HepG2 (cell line): ENCODE data around the gene AGFG1. TPM values are rescaled to one million over a fixed set of nuclear protein-coding genes. Genes with fewer than 3 reads are reported as not detected.

Source experiments
- ATAC-seq: fragments of 200-7000 bp; cut with Tn5 transposase; 3 replicates; pipeline ENCODE4 v1.9.1; 2020; ENCODE audit warnings: mild to moderate bottlenecking, moderate library complexity
- BruUV-seq: library from RNA; stranded (reverse); fragments of 400-500 nt; replicated peaks from 2 replicates; lab custom pipeline; 2021; lab: Mats Ljungman, UMichigan
- CTCF ChIA-PET: fragments of 300-600 bp; formaldehyde crosslinking; extraction: SDS; loops from one replicate; lab custom pipeline; 2021; ENCODE audit warnings: low total read pairs, inconsistent platforms, low intra/inter-chr PET ratio; lab: Yijun Ruan, JAX
- POLR2A ChIA-PET: fragments of 350-600 bp; sonication (Branson Sonifier 250); formaldehyde crosslinking; loops from one replicate; lab custom pipeline; 2020; ENCODE audit warnings: antibody characterized with exemption, inconsistent platforms; lab: Yijun Ruan, JAX
- DNase-seq: peaks from one replicate; pipeline ENCODE4 v3.0.0-alpha.2; 2015; ENCODE audit warnings: low spot score
- FAIRE-seq: peaks from 3 replicates; lab custom pipeline; 2011; peaks lifted over from hg19 to GRCh38; lab: Jason Lieb, UNC
- H2AFZ ChIP-seq: one replicate; pipeline ENCODE4 v1.6.1; 2011; ENCODE audit warnings: low read length, inconsistent platforms
- H3K27ac ChIP-seq: fragments of 300-600 bp; 3 replicates; pipeline ENCODE4 v1.8.0; 2011; ENCODE audit warnings: mixed run types, mild to moderate bottlenecking, mixed read lengths, low read length, inconsistent platforms; ENCODE audit not compliant: insufficient read depth; ENCODE audit errors: extremely low read length
- H3K27me3 ChIP-seq, 2 experiments: fragments of 200-600 bp in 1 of 2; 2 replicates in 1 of 2; 3 replicates in 1 of 2; pipeline versions ENCODE4 v1.6.0 to v1.8.0; 2011; ENCODE audit warnings: low read length in 2 of 2, mild to moderate bottlenecking in 2 of 2, moderate library complexity in 2 of 2, inconsistent platforms in 1 of 2; ENCODE audit not compliant: insufficient read depth in 2 of 2, control insufficient read depth in 1 of 2
- H3K36me3 ChIP-seq, 2 experiments: fragments of 200-600 bp in 1 of 2; replicated peaks in 1 of 2; 2 replicates in 1 of 2; 3 replicates in 1 of 2; pipeline versions ENCODE4 v1.5.1 to v1.8.0; 2011; ENCODE audit warnings: low read length in 2 of 2, inconsistent platforms in 1 of 2; ENCODE audit not compliant: insufficient read depth in 2 of 2, control insufficient read depth in 1 of 2
- H3K4me1 ChIP-seq: 2 replicates; pipeline ENCODE4 v1.5.1; 2012; ENCODE audit warnings: low read length, inconsistent platforms; ENCODE audit not compliant: insufficient read depth
- H3K4me2 ChIP-seq: 2 replicates; pipeline ENCODE4 v1.6.0; 2011; ENCODE audit warnings: low read depth, low read length, inconsistent platforms
- H3K4me3 ChIP-seq, 3 experiments: fragments of 200-600 bp in 1 of 3; sonication (generic), shearing (Covaris generic) in 1 of 3; replicated peaks in 1 of 3; 2 replicates each; pipeline ENCODE4 v1.5.1; 2011 to 2016; ENCODE audit warnings: low read length in 3 of 3, inconsistent platforms in 2 of 3, low read depth in 2 of 3, mild to moderate bottlenecking in 2 of 3, control low read depth in 1 of 3, mixed read lengths in 1 of 3; ENCODE audit not compliant: insufficient read depth in 1 of 3
- H3K79me2 ChIP-seq: one replicate; pipeline ENCODE4 v1.6.1; 2011; ENCODE audit warnings: low read length, inconsistent platforms; ENCODE audit not compliant: insufficient read depth
- H3K9ac ChIP-seq: 2 replicates; pipeline ENCODE4 v1.6.0; 2011; ENCODE audit warnings: mild to moderate bottlenecking, low read depth, low read length, inconsistent platforms; ENCODE audit not compliant: insufficient read depth
- H3K9me3 ChIP-seq: 2 replicates; pipeline ENCODE4 v1.5.1; 2012; ENCODE audit warnings: mild to moderate bottlenecking, low read length
- H4K20me1 ChIP-seq: 2 replicates; pipeline ENCODE4 v1.6.0; 2011; ENCODE audit warnings: inconsistent platforms, mild to moderate bottlenecking, low read length, moderate library complexity; ENCODE audit not compliant: insufficient read depth
- CEBPB ChIP-seq: IDR thresholded peaks from 2 replicates; pipeline ENCODE4 v1.6.1; 2011; ENCODE audit warnings: low read depth, low read length, improper control_type of control experiment, borderline replicate concordance
- FOSL2 ChIP-seq: sonication (generic); formaldehyde crosslinking; IDR thresholded peaks from 2 replicates; pipeline ENCODE4 v1.4.0; 2020; ENCODE audit warnings: missing genetic modification reagents
- HDAC6 ChIP-seq: fragments of 200-600 bp; sonication (generic); IDR thresholded peaks from 2 replicates; pipeline ENCODE4 v1.7.0; 2017; ENCODE audit warnings: mild to moderate bottlenecking, antibody characterized with exemption, low read length, low read depth
- MAFF ChIP-seq: IDR thresholded peaks from 2 replicates; pipeline ENCODE4 v1.6.1; 2011; ENCODE audit warnings: low read depth, low read length, improper control_type of control experiment
- MAFK ChIP-seq, 2 experiments: IDR thresholded peaks in 1 of 2; conservative IDR thresholded peaks in 1 of 2; 2 replicates each; pipeline ENCODE4 v1.6.1; 2011; ENCODE audit warnings: improper control_type of control experiment in 2 of 2, low read length in 2 of 2
- MBNL3 ChIP-seq: fragments of 250-450 bp; sonication (Bioruptor Pico); conservative IDR thresholded peaks from 2 replicates; pipeline ENCODE4 v1.8.0; 2022; ENCODE audit warnings: mild to moderate bottlenecking, inconsistent platforms
- NFE2 ChIP-seq: sonication (generic); formaldehyde crosslinking; IDR thresholded peaks from 2 replicates; pipeline ENCODE4 v1.4.0; 2020; ENCODE audit warnings: missing genetic modification reagents
- NFE2L2 ChIP-seq: fragments of 150-350 bp; IDR thresholded peaks from 2 replicates; pipeline ENCODE4 v1.6.1; 2014; ENCODE audit warnings: low read length
- NFRKB ChIP-seq: fragments of 450-650 bp; IDR thresholded peaks from 2 replicates; pipeline ENCODE4 v1.6.1; 2017
- POGZ ChIP-seq: sonication (generic); formaldehyde crosslinking; IDR thresholded peaks from 2 replicates; pipeline ENCODE4 v1.4.0; 2020; ENCODE audit warnings: mild to moderate bottlenecking, missing genetic modification reagents
- PPARG ChIP-seq: conservative IDR thresholded peaks from 2 replicates; pipeline ENCODE4 v1.6.1; 2016; ENCODE audit warnings: missing biosample characterization, missing genetic modification reagents
- RBM22 ChIP-seq: fragments of 200-400 bp; formaldehyde crosslinking; optimal IDR thresholded peaks from 2 replicates; pipeline ENCODE3; 2017; ENCODE audit warnings: mild to moderate bottlenecking, low read length, moderate library complexity
- TEAD3 ChIP-seq: optimal IDR thresholded peaks from 2 replicates; pipeline ENCODE3; 2016; ENCODE audit warnings: borderline replicate concordance
- THYN1 ChIP-seq: sonication (generic); formaldehyde crosslinking; IDR thresholded peaks from 2 replicates; pipeline ENCODE4 v1.8.1; 2023; ENCODE audit warnings: low read depth, mild to moderate bottlenecking, moderate library complexity, missing genetic modification reagents, borderline replicate concordance
- ZKSCAN1 ChIP-seq: fragments of 150-350 bp; IDR thresholded peaks from 2 replicates; pipeline ENCODE4 v1.6.1; 2014; ENCODE audit warnings: low read length
- ZNF101 ChIP-seq: sonication (generic); formaldehyde crosslinking; IDR thresholded peaks from 2 replicates; pipeline ENCODE4 v1.4.0; 2020; ENCODE audit warnings: mild to moderate bottlenecking, low read depth, missing genetic modification reagents, borderline replicate concordance
- ZNF644 ChIP-seq: IDR thresholded peaks from 2 replicates; pipeline ENCODE4 v1.6.1; 2016; ENCODE audit warnings: low read depth
- ZNF652 ChIP-seq: IDR thresholded peaks from 2 replicates; pipeline ENCODE4 v1.6.1; 2016; ENCODE audit warnings: low read depth, borderline replicate concordance
- WGBS: methylation state at CpG from one replicate; pipeline ENCODE4 v1.1.6; 2017; ENCODE audit warnings: low lambda C conversion rate; 5-methylcytosine and 5-hydroxymethylcytosine counted together
- in situ Hi-C: cut with HindIII; loops from 2 replicates; pipeline ENCODE4 v1.10.0; 2017; ENCODE audit warnings: low pct_unique_long_range_greater_than_20kb; ENCODE audit not compliant: extremely low pct_ligation_motif_present
- intact Hi-C: fragments of 100-400 bp; cut with micrococcal nuclease; formaldehyde crosslinking; loops from one replicate; pipeline ENCODE4 v1.10.0; 2022; ENCODE audit not compliant: unreplicated experiment
- polyA plus RNA-seq, 8 experiments: library from polyadenylated mRNA; depleted of rRNA in 3 of 8; stranded (reverse) in 7 of 8; unstranded in 1 of 8; fragments of >200 nt; fragmentation: Illumina TruSeq in 4 of 8; extraction: Trizol in 4 of 8; gene quantifications; 2 replicates each; pipeline versions ENCODE4 v1.2.1 to v1.2.3, GENCODE V29; 2011 to 2016; ENCODE audit warnings: low read depth in 4 of 8, missing spikeins in 1 of 8, mixed read lengths in 1 of 8; ENCODE audit not compliant: insufficient read depth in 1 of 8
- total RNA-seq, 5 experiments: library from RNA; depleted of rRNA; stranded (reverse); fragments of >200 nt; fragmentation: Illumina TruSeq; extraction: Trizol; gene quantifications; 2 replicates each; pipeline ENCODE4 v1.2.3, GENCODE V29; 2016; ENCODE audit warnings: low read depth in 1 of 5
- TF ChIP-seq, protein P1 (sequence below): sonication (generic); formaldehyde crosslinking; conservative IDR thresholded peaks from 2 replicates; pipeline ENCODE4 v1.4.0; 2020; ENCODE audit warnings: missing genetic modification reagents
- TF ChIP-seq, protein P2 (sequence below): IDR thresholded peaks from 2 replicates; pipeline ENCODE4 v1.6.1; 2016; ENCODE audit warnings: low read depth
- TF ChIP-seq, protein P3 (sequence below): sonication (generic); formaldehyde crosslinking; conservative IDR thresholded peaks from 2 replicates; pipeline ENCODE4 v1.8.0; 2022; ENCODE audit warnings: mild to moderate bottlenecking, moderate library complexity, missing genetic modification reagents

AGFG1 gene
- total and polyA plus RNA-seq, 2 of the 13 experiments (the other 11 are each of a cell fraction or from before 2014, with no cell fraction given) = 145 to 168 TPM

DNA sequence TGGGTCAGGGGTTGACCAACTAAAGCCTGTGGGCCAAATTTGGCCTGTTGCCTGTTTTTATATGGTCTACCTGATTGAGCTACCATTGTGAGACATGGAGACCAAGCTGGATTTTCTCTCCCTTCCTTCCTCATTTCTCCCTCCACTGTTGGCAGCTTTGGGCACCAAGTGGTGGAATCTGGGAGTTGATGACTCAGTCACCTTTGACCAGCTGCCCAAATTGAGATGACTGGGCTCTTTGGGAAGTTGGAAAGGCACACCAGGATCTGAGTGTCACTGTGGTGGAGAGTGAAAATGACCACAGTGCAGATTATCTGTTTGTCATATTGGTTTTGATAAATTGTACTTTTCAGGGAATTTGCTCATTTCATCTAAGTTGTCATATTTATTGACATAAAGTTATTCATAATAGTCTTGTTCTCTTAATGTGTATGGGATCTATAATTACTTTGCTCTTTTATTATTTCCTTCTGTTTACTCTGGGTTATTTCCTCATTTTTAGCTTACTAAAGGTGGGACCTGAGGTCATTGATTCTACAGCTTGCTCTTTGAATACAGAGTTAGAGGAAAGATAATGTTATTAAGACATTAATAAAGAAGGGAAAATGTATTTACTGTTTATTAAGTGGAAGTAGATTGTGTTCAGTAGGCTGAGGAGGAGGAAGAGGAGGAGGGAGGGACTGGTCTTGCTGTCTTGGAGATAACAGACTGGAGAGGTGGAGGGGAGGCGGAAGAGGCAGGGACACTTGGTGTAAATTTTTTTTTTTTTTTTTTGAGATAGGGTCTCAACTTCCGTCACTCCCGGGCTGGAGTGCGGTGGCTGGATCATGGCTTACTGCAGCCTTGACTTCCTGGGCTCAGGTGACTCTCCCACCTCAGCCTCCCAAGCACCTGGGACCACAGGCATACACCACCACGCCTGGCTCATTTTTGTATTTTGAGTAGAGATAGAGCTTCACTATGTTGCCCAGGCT is 31.8 kb downstream of the AGFG1 start:
- peaks cover 95% of the 10 kb centered on the region for H3K79me2 ChIP-seq
- H2AFZ ChIP-seq = no peak overlapping the region
- ChIA-PET CTCF (no interaction called here), POLR2A (no interaction called here)
- intact Hi-C loops (no loop called here), in situ Hi-C loops (no loop called here)
- peaks cover 0 to 6% of the 10 kb centered on the region in 2 experiments; a peak in 1 of 5 replicates for H3K36me3 ChIP-seq
- H3K27ac ChIP-seq = no peak overlapping the region
- no peaks in the 10 kb centered on the region for H3K27me3 ChIP-seq
- WGBS = 100% methylated on average over 5 of the region's 5 CpGs
- peak; percentile 50 for DNase-seq
- peaks cover 48% of the 10 kb centered on the region for H3K4me1 ChIP-seq
- no peak overlapping the region for H3K9ac ChIP-seq
- FAIRE-seq = no peak
- no TSS peak for BruUV-seq
- no peak overlapping the region for H3K4me3 ChIP-seq
- peak; percentile 56 for ATAC-seq
- peaks cover 38% of the 10 kb centered on the region for H4K20me1 ChIP-seq
- no peak overlapping the region for H3K4me2 ChIP-seq
- H3K9me3 ChIP-seq = no peaks in the 10 kb centered on the region
- TF ChIP-seq RBM22 (peak; percentile 64), HDAC6 (no peak), ZNF101 (CRISPR knock-in tag) (no peak), MBNL3 (CRISPR knock-in tag) (no peak), NFE2 (CRISPR knock-in tag) (0 out of 2 replicates have a peak, but pooled peaks have one; percentile 59), NFRKB (no peak), ZKSCAN1 (no peak), MAFF (peak; percentile 51; the same call in 1 of the 2 replicates), ZNF652 (CRISPR knock-in tag) (no peak), THYN1 (CRISPR knock-in tag) (no peak), POGZ (CRISPR knock-in tag) (0 out of 2 replicates have a peak, but pooled peaks have one; percentile 18), PPARG (CRISPR knock-in tag) (0 out of 2 replicates have a peak, but pooled peaks have one; percentile 48), FOSL2 (peak; percentile 88), NFE2L2 (peak; percentile 53; the same call in 1 of the 2 replicates), ZNF644 (CRISPR knock-in tag) (peak; percentile 55; the same call in 1 of the 2 replicates), TEAD3 (CRISPR knock-in tag) (peak; percentile 35), MAFK (conservative IDR thresholded peaks at IDR 0.05 in 1 of 2, IDR thresholded peaks at IDR 0.05 in 1 of 2; ENCODE audit: low read length in 2 of 2) (peak in 1 of 2 experiments; percentile 34; a peak in 1 of 4 replicates), CEBPB (no peak)
- TF ChIP-seq, protein P1, sequence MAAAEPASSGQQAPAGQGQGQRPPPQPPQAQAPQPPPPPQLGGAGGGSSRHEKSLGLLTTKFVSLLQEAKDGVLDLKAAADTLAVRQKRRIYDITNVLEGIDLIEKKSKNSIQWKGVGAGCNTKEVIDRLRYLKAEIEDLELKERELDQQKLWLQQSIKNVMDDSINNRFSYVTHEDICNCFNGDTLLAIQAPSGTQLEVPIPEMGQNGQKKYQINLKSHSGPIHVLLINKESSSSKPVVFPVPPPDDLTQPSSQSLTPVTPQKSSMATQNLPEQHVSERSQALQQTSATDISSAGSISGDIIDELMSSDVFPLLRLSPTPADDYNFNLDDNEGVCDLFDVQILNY (CRISPR knock-in tag) = no peak
- TF ChIP-seq, protein P2, sequence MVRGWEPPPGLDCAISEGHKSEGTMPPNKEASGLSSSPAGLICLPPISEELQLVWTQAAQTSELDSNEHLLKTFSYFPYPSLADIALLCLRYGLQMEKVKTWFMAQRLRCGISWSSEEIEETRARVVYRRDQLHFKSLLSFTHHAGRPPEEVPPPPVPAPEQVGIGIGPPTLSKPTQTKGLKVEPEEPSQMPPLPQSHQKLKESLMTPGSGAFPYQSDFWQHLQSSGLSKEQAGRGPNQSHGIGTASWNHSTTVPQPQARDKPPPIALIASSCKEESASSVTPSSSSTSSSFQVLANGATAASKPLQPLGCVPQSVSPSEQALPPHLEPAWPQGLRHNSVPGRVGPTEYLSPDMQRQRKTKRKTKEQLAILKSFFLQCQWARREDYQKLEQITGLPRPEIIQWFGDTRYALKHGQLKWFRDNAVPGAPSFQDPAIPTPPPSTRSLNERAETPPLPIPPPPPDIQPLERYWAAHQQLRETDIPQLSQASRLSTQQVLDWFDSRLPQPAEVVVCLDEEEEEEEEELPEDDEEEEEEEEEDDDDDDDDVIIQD (CRISPR knock-in tag) = peak; percentile 40; the same call in 1 of the 2 replicates
- TF ChIP-seq, protein P3, sequence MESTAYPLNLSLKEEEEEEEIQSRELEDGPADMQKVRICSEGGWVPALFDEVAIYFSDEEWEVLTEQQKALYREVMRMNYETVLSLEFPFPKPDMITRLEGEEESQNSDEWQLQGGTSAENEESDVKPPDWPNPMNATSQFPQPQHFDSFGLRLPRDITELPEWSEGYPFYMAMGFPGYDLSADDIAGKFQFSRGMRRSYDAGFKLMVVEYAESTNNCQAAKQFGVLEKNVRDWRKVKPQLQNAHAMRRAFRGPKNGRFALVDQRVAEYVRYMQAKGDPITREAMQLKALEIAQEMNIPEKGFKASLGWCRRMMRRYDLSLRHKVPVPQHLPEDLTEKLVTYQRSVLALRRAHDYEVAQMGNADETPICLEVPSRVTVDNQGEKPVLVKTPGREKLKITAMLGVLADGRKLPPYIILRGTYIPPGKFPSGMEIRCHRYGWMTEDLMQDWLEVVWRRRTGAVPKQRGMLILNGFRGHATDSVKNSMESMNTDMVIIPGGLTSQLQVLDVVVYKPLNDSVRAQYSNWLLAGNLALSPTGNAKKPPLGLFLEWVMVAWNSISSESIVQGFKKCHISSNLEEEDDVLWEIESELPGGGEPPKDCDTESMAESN (CRISPR knock-in tag) = no peak
